KBM-7 (cell line): ENCODE data around the gene PLAC8L1.
"Not testable (repeated sequence)": the region's sequence is repeated elsewhere in the genome, so short reads cannot be mapped to it uniquely, and the experiment has no call there.

Experiments
- DNase-seq: peaks from one replicate; pipeline ENCODE4 v3.0.0-alpha.2; 2015
- in situ Hi-C: fragments of 300-500 bp; cut with MboI; formaldehyde crosslinking; loops from 2 replicates; pipeline ENCODE4 v1.14.3; 2020; ENCODE audit warnings: low sequenced_read_pairs, low pct_unique_long_range_greater_than_20kb, mixed read lengths

Gene PLAC8L1

GRCh38 chr5:146105477-146105876 lies at the start of gene PLAC8L1:
Gene PLAC8L1 (minus strand): TSS chr5:146105577. CDS start chr5:146104311, 1,266 bp downstream.
- in situ Hi-C loops, result no loop called here
- no peak for DNase-seq

GRCh38 chr5:146151970-146152369 lies 46.6 kb upstream of the PLAC8L1 start:
- DNase-seq, result no peak
- in situ Hi-C loops, result no loop called here

GRCh38 chr5:146137967-146138403 lies 32.6 kb upstream of the PLAC8L1 start:
- no peak for DNase-seq
- in situ Hi-C loops, result no loop called here

GRCh38 chr5:146130440-146131045 lies 25.2 kb upstream of the PLAC8L1 start:
- in situ Hi-C loops, result no loop called here
- peak; percentile 14 for DNase-seq

GRCh38 chr5:146126068-146126467 lies 20.7 kb upstream of the PLAC8L1 start:
- in situ Hi-C loops, result no loop called here
- no peak for DNase-seq

GRCh38 chr5:146124580-146124979 lies 19.2 kb upstream of the PLAC8L1 start:
- in situ Hi-C loops, result no loop called here
- DNase-seq, result no peak

GRCh38 chr5:146121451-146121850 lies 16.1 kb upstream of the PLAC8L1 start:
- DNase-seq, in situ Hi-C loops: not testable (repeated sequence)

GRCh38 chr5:146118322-146118721 lies 12.9 kb upstream of the PLAC8L1 start:
- no peak for DNase-seq
- in situ Hi-C loops, result no loop called here

GRCh38 chr5:146117216-146117615 lies 11.8 kb upstream of the PLAC8L1 start:
- DNase-seq, in situ Hi-C loops: not testable (repeated sequence)

- in situ Hi-C loops, result no loop called here
Observed at GRCh38 chr5:146116361-146116760, 11.0 kb upstream of the PLAC8L1 start.

GRCh38 chr5:146112476-146112875 lies 7.1 kb upstream of the PLAC8L1 start:
- no peak for DNase-seq
- in situ Hi-C loops, result no loop called here

More at GRCh38 chr5:146116361-146116760, 11.0 kb upstream of the PLAC8L1 start:
- DNase-seq, result no peak

GRCh38 chr5:146111409-146111808 lies 6.0 kb upstream of the PLAC8L1 start:
- no peak for DNase-seq

GRCh38 chr5:146109379-146109778 lies 4.0 kb upstream of the PLAC8L1 start:
- in situ Hi-C loops, result no loop called here
- no peak for DNase-seq

More at GRCh38 chr5:146111409-146111808, 6.0 kb upstream of the PLAC8L1 start:
- in situ Hi-C loops, result no loop called here

- DNase-seq, in situ Hi-C loops: not testable (repeated sequence)
Observed at GRCh38 chr5:146108870-146109269, 3.5 kb upstream of the PLAC8L1 start.

- in situ Hi-C loops, result no loop called here
- no peak for DNase-seq
Observed at GRCh38 chr5:146107901-146108300, 2.5 kb upstream of the PLAC8L1 start.

GRCh38 chr5:146103594-146103993 lies 1.8 kb downstream of the PLAC8L1 start:
- DNase-seq, result no peak
- in situ Hi-C loops, result no loop called here

- no peak for DNase-seq
Observed at GRCh38 chr5:146101646-146102045, 3.7 kb downstream of the PLAC8L1 start.

GRCh38 chr5:146098047-146098446 lies 7.3 kb downstream of the PLAC8L1 start:
- DNase-seq, result no peak
- in situ Hi-C loops, result no loop called here

More at GRCh38 chr5:146101646-146102045, 3.7 kb downstream of the PLAC8L1 start:
- in situ Hi-C loops, result no loop called here

- DNase-seq, result no peak
- in situ Hi-C loops, result no loop called here
Observed at GRCh38 chr5:146091881-146092280, 13.5 kb downstream of the PLAC8L1 start.

- in situ Hi-C loops, result no loop called here
- no peak for DNase-seq
Observed at GRCh38 chr5:146089287-146089686, 16.1 kb downstream of the PLAC8L1 start.

GRCh38 chr5:146088098-146088497 lies 17.3 kb downstream of the PLAC8L1 start:
- in situ Hi-C loops, result no loop called here
- DNase-seq, result no peak
